Left cardiac atrium (tissue), 4 donors: Measurements from ENCODE around the gene GSG1L. TPM values are rescaled to one million over a fixed set of nuclear protein-coding genes. Genes with fewer than 3 reads are reported as not detected.
A peak's percentile ranks its signal among the peaks of the same experiment; 100 is the strongest.

Experiments
- ATAC-seq, 2 donors: fragments of 200-7000 bp; cut with Tn5 transposase; one replicate each; pipeline ENCODE4 v1.9.1; 2020; ENCODE audit warnings: mild to moderate bottlenecking in 2 of 2, moderate library complexity in 2 of 2
- DNase-seq: peaks from one replicate; pipeline ENCODE4 v3.0.0-alpha.2; 2020
- intact Hi-C, 2 donors: fragments of 100-400 bp; cut with DNase I; formaldehyde crosslinking; loops; one replicate each; pipeline versions ENCODE4 v1.14.1 to v1.15.1; 2022 to 2023
- total RNA-seq, 2 donors: library from RNA; stranded (reverse); fragmentation: NEBNext Ultra II Directional; extraction: Animal tissue kit (Norgen Biotek cat#: 25700); gene quantifications; one replicate each; pipeline ENCODE4 v1.2.1, GENCODE V29; 2021
- donor health status: DM: no; HTN: yes; CAD: no.
- donor health status: DM: no; HTN: yes; CAD: no; lungs with severe emphysema.
- donor health status: DM: yes; HTN: yes; CAD: no.
- donor health status: Dilated cardiomyopathy.

The GSG1L gene
- total RNA-seq, 2 donors from 2014 or later: 10.5 to 63.9 TPM

DNA sequence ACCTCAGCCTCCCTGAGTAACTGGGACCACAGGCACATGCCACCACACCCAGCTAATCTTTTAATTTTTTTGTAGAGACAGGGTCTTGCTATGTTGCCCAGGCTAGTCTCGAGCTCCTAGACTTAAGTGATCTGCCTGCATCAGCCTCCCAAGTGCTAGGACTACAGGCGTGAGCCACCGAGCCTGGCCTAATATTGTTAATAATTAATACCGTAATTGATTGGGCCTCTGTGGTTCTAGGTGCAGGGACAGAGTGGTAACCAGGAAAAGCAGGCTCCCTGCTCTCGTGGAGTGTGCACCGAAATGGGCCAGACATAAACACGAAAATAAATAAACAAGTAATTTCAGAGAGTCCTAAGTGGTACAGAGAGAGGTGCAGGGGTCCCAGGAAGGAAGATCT is 241.0 kb downstream of the GSG1L start:
- intact Hi-C loops: no loop called here
- no peak for DNase-seq
- no peak for ATAC-seq

DNA sequence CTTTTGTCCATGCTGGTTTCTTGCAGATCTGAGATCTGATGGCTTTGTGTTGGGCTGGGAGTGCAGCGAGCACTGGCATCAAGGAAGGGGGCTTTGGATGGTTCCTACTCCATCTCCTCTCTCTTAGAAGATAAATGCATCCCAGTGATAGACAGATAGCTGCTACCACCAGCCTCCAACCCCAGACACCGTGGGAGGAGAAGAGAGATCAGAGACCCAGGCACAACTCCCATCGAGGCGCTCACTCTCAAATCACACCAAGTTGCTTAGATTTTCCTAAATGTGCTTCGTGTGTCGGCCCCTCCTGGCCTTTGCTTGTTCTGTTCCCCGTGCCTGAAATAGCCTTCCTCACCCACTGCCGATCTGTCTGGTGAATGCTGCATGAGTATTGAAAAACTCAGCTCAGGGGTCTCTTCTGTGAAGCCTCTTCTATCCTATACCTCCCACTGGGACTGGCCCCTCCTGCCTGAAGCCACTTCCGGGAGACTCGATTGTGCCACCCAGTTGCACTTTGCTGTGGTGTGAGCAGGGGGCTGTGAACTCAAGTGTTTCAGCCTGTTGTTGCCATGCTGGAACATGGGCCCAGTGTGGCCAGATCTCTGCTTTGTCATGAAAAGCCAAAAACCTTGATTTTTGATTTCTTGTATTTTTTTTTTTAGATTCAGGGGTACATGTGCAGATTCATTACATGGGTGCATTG is 242.7 kb downstream of the GSG1L start:
- intact Hi-C loops: no loop called here
- ATAC-seq: no peak
- DNase-seq: no peak

DNA sequence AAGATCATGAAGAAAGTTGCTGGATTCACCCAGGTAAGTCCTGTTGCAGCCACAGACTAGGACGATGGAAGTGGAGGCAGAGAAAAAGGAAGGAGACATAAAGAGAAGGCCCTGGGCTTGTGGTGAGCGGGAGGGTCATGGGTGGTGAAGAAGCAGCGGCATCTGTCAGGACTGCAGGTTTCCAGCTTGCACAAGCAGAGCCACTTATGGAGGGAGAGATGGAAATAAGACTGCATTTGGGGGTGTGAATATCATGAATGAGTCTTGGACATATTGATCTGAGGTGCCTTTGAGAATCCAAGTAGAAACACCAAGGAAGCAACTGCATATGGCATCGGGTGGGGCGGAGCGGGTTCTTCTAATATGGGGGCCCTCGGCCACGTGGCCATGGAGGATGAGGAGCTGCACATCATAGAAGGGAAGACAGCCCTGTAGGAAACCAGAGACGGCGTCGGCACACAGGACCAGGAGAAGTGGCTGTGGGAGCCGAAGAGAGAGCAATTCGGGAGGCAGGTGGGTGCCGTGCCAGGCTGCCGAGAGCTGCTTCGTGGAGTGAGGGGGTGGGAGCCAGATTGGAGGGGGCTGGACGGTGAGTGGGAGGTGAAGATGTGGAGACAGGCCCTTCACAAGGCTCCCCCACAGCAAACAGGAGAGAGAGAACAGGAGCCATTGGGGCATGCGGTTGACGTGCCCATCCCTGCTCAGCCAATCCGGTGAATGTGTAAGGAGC is 243.5 kb downstream of the GSG1L start:
- intact Hi-C loops: no loop called here
- no peak for ATAC-seq
- no peak for DNase-seq

DNA sequence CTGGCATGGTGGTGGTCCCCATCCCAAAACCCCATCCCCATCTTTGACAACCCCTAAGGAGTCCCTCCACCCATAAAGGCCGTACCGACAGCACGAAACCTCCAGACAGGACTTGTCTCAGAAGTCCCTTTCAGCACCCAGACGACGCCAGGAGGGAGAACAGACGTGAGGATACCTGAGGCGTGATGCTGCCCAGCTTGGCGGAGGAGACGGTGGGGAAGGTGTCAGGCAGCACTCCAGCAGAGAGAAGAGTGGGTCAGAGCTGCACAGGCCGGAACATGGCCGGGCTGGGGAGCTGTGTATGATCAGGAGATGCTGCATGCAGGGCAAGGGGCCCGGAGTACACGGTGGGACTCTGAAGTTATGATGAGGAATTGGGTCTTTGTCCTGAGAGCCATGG is 244.2 kb downstream of the GSG1L start:
- ATAC-seq: no peak
- intact Hi-C loops: no loop called here
- DNase-seq: no peak

DNA sequence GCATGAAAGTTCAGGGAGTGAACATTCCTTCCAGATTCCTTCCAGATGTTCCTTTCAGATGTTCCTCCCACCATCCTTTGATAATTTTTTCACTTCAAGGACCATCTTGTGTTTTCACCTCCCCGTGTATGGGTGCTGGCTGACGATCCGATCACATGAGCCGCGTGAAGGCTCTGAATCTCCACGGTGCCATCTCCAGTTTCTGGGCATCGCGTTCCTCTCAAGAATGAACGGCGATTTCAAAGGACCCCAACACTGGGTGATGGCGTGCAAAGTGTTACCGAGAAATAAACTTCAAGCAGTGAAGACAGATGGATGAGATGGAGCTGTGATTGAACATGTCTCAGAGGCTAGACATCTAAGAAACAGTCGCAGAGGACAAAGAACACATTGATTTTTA is 245.3 kb downstream of the GSG1L start:
- ATAC-seq (no peak), DNase-seq (no peak)
- intact Hi-C loops: no loop called here

DNA sequence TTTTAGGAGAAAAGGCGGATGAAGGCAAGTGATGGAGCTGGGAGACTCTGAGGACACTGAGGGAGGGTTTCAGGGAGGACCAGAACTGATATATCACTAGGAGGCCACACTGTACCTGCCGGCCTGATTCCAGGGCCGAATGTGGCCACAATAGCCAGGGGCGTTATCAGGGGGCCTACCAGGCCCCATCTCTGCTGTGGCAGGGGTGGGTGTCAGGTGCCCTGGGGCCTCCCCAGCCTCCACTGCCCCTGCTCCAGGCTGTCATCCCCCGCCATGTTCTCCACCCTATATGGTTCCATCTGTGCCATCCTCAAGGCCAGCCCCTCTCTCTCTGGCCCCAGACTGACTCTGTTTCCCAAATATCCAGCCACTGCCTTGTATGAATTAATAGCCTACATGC is 246.5 kb downstream of the GSG1L start:
- intact Hi-C loops: no loop called here
- no peak for ATAC-seq
- no peak for DNase-seq

DNA sequence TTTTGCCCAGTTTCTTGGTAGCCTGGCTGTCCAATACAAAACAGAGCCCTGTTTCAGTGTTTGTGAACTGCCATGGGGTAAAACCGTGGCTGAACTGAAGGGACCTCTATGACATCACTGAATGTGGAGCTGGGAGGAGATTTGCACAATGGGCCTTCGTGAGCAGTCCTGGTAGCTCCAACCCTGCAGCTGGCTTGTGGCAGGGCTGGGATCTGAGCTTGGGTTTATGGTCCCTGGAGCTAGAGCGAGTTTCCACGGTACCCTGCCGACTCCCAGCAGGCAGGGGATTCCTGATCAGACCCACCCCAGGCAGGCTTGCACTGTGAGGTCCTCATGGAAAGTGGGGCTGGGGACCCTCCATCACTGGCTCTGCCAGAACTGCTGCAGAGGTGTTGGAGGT is 247.0 kb downstream of the GSG1L start:
- ATAC-seq: no peak
- intact Hi-C loops: no loop called here
- no peak for DNase-seq

DNA sequence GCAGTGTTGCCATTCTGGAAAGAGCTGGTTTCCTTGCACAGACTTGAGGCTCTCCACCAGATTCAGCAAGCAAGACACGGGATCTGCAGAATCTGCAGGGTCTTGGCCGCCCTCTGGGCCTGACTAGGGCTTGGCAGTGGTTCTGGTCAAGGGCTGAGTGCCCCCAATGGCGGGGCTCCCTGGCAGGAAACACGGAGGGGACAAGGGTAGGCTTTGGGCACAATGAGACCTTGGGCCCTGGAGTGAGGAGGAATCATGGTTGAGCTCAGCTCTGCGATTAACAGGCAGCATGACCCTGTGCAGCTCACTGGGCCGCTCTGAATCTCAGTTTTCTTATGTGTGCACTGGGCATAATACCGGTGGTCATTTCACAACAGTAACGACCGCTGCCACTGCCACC is 249.9 kb downstream of the GSG1L start:
- ATAC-seq (no peak), DNase-seq (no peak)
- intact Hi-C loops: no loop called here

DNA sequence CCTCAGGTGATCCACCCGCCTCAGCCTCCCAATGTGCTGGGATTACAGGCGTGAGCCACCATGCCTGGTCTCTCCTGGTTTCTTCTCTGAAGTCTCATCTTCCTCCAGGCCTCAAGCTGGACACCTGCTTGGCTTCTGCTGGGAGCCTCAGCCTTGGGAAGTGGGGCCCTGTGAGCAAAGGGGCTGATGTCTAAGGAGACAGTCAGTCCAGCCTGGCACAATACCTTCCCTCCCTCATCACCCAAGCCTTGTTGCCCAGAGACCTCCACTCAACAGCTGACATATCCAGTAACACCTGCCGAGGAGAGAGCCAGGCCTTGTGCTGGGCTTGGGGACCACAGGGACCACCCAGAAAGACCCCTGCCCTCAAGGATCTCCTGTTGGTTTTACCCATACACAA is 251.6 kb downstream of the GSG1L start:
- ATAC-seq: no peak
- intact Hi-C loops: no loop called here
- DNase-seq: no peak

DNA sequence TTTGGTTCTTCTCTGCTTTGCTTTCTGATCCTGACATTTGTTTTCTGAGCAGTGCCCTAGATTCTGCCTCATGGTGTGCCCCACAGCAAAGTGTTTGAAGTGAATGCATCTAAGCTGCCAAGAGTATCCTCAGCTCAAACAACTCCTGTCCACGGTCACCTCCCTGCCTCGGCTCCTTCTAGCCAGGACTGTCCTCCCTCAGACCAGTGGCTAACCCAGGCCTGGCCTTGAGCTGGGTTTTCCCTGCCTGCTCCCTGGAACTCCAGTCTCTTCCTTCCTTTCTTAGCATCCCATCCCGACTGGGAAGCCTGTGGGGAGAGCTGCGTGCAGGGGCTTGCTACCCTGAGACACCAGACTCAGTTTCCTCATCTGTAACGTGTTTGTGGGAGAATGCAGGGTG is 256.5 kb downstream of the GSG1L start:
- ATAC-seq (no peak), DNase-seq (no peak)
- intact Hi-C loops: no loop called here

DNA sequence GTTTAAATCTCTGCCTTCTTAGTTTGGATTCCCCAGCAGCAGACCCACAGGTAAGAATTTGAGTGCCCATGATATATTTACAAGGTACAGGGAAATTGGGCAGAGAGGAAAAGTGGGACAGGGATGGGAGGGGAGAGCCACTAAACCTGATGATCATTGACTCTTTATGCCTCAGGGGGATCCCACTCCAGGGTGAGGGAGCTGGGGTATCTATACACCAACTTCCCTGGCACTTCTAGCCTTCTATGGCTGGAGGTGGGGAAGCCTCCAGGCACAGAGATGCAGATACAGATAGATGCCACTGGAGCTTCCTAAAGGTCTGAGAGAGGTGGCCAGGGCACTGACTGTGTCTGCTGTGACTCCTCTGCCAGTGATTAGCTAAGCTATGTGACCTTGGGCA is 257.1 kb downstream of the GSG1L start:
- intact Hi-C loops: no loop called here
- DNase-seq (no peak), ATAC-seq (no peak)

DNA sequence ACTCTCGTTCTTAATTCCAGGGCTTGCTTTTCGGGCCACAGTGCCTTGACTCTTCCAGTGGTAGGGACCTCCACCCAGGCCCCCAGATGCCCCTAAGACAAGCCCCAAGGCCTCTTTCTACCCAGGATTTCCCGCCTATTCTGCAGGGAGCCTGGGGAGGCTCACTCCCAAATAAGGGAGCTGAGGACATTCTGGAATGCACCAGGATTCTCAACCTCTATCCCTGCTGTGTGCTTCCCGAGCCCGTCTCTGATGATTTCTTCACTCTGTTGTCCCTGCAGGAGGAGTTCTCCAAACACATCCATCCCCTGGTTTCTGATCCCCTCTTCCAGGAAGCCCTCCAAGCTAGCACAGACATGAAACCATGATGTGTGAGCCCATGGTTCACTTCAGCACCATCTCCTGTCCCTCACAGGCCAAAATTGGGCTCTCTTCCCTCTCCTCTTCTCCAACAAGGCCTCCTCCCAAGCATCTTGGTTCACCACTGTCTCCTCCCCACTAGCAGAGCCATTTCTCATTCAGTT is 257.6 kb downstream of the GSG1L start:
- ATAC-seq (no peak), DNase-seq (no peak)
- intact Hi-C loops: no loop called here

DNA sequence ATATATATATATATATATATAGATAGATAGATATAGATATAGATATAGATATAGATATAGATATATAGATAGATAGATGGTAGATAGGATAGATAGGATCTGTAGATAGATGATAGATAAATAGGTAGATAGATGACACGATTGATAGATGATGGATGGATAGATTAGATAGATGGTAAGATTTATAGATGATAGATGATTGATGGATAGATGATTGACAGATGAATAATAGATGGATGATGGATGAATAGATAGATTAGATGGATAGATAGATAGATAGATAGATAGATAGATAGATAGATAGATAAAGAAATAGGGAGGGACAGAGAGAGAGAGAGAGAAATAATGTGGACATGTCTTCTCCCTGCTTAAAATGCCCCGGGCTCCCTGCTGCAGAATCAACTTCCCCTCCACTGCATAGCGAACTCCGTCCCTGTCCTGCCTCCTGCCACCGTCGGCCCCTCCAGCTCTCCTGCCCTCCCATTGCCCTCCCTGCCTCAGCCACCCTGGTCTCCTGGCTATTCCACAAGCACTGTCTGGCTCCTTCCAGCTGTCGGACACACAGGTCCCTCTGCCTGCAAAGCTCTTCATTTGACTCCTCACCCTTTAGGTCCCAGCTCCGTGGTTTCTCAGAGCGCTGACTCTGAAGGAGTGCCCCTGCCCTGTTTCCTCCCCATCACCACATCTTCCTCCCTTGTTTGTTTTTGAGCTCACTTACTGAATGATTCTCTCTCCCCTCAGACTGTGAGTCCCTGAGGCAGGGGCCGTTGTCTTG is 259.6 kb downstream of the GSG1L start:
- intact Hi-C loops: no loop called here
- DNase-seq (no peak), ATAC-seq (no peak)

DNA sequence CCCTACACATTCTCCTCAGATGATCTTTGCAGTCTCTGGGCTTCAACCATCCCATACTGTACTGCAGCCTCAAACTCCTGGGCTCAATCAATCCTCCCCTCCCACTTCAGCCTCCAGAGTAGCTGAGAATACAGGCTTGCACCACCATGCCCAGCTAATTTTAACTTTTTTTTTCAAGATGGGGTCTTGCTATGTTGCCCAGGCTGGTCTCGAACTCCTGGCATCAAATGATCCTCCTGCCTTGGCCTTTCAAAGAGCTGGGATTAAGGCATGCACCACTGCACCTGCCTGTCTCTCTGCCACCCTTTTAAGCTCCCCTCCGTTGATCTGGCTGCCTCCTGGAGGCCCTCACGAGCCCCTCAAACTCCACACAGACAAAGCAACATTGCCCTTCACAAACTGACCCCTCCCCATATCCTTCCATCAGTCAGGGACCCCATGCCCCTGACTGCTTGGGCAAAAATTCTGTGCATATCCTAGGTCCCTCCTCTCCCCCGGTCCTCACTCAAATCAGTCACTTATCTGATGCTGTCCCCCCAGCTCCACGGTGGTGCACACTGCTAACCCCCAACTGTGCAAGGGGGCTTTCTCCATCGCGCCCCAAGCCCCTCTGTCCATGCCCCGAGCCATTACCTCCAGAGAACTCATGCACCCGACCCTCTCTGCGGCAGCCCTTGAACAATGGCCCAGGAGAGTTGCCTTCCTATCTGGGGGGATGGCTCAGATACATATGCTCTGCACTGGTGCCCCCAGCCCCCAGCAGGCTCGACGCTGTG is 260.7 kb downstream of the GSG1L start:
- no peak for DNase-seq
- ATAC-seq: no peak
- intact Hi-C loops: no loop called here

DNA sequence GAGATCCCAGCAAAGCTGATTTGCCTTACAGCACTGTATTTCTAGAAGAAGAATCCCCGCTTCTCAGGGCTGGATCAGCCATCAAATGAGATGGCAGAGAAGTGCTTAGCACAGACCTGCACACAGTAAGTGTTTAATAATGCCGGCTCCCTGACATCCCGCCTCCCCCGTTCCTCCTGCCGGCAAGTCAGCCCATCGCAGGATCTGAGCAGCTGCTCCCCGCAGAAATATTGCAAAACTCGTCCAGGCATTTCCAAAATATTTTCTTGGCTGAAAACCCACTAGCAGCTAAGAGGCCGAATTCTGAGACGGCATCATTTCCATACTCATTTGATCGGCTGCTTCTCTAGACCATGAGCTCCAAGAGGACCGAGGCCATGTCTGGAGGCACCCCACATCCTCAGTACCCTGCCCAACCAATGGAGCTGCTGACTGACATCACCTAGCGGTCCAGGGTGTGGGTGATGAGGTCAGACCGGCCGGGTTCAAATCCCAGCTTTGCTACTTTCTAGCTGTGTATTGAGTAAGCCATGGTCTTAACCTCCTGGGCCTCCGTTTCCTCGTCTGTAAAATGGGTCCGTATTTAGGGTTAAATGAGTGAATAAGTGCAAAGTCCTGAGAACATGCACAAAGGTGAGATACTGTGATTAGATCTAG is 262.1 kb downstream of the GSG1L start:
- DNase-seq (no peak), ATAC-seq (peak; percentile 34 to 68)
- intact Hi-C loops: no loop called here

DNA sequence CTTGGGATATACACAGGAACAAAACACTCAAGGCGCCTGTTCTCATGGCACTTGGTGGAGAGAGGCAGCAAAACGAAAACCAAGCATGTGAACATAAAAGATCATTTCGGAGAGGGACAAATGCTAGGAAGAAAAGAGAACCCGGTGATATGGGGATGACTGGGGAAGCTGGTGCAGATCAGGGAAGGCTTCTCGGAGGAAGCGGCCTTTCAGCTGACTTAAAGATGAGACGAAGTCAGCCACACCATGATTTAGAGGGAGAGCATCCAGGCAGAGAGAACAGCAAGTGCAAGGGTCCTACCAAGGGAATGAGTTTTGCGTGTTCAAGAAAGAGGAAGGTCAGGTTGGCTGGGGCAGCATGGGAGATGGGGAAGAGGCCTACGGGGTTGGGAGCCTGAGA is 262.7 kb downstream of the GSG1L start:
- no peak for DNase-seq
- no peak for ATAC-seq
- intact Hi-C loops: no loop called here

DNA sequence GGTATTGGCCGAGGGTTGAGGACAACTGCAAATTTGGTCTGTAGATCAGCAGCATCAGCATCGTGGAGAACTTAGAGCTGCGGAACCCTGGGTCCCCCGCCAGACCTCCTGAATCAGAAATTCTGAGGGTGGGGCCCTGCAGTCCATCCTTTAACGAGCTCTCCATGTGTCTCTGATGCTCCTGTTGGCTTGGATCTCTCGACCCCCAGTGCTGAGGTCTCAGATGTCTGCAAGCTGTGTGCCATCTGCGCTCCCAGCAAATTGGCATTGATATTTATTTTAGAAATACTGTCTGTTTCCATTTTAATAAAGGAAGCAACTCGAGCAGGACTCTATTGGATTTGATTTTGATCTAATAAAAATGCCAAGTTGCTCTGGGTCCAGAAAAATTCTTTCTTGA is 263.6 kb downstream of the GSG1L start:
- intact Hi-C loops: no loop called here
- ATAC-seq (no peak), DNase-seq (no peak)

DNA sequence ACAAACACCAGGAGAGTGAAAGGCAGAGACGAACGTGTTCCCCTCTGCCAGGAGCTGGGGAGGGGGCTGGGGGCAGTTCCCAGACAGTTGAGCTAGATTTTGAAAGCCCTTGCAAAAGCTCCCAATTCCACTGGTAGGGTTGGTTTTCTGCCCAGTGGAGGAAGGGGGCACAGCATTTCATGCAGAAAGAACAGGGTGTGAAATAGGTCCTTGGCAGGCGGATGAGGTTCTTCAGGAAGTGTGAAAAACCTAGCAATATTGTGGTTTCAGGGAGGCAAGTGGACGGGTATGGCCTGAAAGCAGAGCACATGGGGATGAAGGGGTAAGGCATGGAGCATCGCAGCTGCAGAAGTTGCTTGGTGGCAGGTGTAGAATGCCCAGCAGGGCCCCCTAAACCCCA is 265.3 kb downstream of the GSG1L start:
- DNase-seq (no peak), ATAC-seq (no peak)
- intact Hi-C loops: no loop called here

DNA sequence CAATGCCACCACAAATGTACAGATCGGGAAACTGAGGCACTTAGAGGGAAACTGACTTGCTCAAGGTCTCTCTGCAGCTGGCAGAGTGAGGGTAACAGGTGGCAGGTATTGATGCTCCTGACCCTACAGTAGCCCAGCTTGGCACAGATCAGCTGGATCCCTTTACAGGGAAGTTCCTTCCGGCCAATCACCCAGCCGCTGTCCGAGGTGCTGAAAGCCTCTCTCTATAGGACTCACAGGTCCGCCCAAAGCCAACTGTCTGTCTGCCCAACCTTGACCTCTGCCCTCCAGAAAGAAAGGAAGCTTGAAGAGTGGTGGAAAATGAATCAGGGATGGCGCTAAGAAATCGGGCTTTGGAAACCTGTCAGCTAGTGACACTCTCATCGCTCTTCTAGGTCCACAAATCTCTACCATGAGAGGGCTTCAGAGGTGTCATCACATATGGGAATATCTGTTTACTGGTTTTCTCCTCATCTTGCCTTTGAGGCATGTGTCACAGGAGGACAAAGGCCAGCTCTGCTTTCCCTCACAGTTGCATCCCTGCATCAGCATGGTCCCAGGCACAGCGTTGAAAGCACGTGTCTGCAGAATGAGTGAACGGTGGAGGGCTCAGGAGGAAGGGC is 267.4 kb downstream of the GSG1L start:
- DNase-seq (peak; percentile 56), ATAC-seq (peak in 1 of 2 donors; percentile 35)
- intact Hi-C loops: no loop called here
